Stimulated activated CD4-positive, alpha-beta T cell treated with anti-CD3 and anti-CD28 coated beads, Interleukin-2, amount 100 ng/mL, for 48 hours (primary cell): ENCODE results near the gene NGF.

ENCODE experiments used
- DNase-seq, 2 donors: peaks; one replicate each; pipeline ENCODE4 v3.0.0-alpha.2; 2020

Gene NGF

DNA sequence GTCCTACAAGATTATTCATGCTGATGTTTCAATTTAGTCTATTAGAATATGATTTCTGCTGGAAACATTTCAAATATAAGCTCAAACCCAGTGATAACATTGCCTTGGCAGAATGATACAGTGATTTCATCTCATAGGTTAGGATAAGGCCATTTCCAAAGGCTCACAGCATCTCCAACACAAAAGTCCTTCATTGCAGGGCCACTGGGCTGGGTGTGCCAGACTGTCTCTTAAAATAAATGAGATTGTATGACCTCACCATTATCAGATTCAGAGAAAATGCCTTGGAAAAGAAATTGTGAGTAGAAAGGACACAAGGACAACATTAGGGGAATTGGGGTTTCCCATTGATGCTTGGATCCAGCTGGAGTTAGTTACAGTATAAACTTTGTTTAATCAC lies 30.4 kb downstream of the NGF start:
- no peak for DNase-seq

DNA sequence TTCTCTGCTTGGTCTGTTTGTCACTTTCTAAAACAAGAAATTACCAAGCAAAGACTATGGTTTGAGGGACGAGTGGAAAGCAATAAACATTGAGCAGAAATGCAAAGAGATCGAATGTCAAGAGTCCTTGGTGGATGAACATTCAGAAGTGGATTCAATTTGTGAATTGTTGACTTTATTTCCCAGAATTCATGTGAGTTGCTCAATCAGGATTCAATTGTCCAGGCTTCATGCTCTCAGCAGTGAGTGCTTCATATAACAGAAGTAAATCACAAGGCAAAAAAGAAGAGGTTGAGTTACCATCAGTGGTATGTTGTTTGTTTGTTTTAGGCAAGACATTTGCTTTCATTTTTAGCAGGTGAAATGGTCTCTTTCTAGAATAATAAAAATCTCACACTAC lies 31.9 kb downstream of the NGF start:
- no peak for DNase-seq

DNA sequence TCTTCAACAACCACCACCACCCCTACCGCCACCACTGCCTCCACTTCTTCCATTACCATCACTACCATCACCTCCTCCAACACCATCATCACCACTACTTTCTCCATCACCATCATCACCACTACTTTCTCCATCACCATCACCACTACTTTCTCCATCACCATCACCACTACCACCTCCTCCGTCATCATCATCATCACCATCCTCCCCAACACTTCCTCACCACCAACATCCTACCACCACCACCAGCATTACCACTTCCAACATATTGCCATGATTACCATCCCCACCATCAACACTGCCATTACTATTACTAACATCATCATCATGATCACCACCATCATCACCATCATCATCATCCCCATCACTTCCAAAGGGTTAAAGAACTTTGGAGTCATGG lies 34.7 kb downstream of the NGF start:
- no peak for DNase-seq

DNA sequence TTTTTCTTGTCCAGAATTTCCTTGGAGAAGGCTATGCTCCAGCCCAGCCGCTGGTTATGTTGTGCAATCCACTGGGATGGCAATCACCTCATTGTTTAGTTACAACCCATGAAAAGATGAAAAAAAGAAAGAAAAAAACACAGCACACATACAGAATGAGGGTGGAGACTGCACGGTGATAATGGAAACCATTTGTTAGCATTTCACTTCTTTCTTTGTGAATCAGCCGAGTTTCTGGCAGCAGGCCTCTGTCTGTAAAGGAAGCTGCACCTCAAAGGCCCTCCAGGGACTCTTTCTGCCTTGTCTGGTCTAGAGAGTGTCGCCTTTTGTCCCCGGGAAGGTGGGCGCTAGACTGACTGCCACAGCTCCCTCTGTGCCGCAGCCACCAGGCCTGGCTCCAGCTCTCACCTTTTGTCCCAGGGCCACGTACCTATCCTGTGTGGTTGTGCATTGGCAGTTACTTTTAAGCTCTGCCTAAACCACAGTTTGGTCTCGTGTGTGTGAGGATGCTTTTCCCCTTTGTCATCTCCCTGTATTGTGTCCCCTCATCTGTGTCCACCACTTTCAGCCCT lies 35.6 kb downstream of the NGF start:
- no peak for DNase-seq

DNA sequence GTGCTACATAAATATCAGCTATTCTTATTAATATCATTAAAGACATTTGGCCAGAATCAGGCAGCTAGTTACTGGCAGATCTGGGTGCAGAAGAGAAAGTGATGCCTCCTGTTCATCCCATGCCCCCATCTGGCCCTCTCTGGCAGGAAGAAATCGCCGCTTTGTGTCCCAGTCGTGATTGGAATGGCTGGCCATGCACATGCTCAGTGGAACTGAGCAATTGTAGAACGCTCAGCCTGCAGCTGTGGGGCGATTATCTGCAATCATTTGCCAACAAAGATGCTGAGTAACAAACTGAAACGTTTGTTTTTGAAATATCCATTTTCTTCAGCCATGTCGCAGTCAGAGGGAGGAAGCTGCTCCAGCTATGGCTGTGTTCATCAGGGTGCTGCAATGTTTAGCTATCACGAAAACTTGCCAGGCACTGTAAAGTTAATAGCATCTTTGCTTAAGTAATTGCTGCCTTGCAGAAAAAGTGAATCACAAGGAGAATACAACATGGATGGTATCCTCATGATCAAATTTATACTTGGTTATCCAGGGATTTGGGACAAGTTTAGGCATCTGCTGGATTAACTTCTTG lies 36.5 kb downstream of the NGF start:
- DNase-seq = no peak

DNA sequence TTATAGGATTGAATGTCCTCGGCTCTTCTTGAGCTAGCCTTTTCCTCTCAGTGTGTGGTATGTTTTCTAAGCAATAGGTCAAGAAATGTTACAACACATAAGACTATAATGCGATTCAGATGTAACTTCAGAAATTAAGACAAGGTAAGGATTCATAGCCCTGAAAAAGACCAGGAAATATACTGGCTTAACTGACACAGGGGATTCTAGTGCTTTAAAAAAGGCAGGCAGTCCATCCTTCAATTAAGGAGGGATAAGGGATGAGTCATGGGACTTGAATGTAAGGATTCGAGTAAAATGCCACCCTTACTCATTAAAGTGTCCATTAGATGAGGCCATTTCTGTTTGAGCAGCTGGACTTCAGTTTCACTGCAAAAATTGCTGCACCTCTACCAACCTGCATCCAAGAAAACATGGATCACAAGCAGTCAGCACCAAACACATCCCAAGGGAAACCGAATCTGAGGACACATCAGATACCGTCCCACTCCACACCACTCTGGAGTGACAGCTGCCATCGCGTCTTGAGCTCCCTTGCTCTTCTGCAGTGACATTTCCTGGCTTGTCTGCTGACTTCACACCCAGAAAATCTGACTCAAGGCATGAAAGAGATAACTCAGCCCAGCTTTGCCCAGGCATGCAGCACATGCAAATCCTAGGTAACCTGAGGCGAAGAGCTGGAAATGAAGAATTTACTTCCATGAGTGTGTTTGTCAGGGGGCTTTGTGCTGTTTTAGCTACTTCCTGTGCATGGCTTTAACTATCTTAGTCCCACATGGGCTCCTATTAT lies 37.8 kb downstream of the NGF start:
- no peak for DNase-seq

DNA sequence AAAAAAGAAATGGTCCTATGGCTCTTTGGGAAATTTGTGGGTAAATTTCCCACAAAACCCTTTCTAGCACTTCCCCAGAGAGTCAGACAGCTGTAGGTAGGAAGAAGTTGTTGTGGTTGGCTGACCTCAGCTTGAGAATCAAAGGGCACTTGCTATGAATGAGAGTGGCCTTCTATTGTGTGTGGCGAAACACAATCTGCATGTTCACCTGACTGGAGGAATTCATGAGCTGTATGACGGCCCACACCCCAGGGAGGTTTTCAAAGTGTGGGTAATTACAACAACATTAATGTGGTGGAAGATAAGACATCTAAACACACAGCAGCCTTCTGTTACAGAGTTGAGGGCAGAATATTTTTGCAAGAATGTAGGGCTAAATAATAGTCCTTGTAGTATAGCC lies 38.8 kb downstream of the NGF start:
- DNase-seq = no peak

DNA sequence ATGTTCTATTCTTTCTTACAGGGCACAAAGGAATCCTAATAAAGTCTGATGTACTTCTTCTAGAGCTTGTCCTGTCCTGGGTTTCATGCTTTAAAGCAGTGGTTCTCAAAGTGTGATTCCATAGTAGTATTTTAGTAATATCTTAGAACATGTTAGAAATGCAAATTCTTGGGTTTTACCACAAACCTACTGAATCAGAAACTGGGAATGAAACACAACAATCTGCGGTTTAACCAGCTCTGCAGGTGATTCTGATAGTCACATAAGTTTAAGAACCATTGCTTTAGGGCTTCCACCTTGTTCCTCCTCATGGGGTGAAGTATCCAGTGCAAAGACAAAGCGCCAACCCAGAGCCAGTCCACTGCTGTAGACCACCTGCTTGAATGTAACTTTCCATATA lies 41.1 kb downstream of the NGF start:
- no peak for DNase-seq

DNA sequence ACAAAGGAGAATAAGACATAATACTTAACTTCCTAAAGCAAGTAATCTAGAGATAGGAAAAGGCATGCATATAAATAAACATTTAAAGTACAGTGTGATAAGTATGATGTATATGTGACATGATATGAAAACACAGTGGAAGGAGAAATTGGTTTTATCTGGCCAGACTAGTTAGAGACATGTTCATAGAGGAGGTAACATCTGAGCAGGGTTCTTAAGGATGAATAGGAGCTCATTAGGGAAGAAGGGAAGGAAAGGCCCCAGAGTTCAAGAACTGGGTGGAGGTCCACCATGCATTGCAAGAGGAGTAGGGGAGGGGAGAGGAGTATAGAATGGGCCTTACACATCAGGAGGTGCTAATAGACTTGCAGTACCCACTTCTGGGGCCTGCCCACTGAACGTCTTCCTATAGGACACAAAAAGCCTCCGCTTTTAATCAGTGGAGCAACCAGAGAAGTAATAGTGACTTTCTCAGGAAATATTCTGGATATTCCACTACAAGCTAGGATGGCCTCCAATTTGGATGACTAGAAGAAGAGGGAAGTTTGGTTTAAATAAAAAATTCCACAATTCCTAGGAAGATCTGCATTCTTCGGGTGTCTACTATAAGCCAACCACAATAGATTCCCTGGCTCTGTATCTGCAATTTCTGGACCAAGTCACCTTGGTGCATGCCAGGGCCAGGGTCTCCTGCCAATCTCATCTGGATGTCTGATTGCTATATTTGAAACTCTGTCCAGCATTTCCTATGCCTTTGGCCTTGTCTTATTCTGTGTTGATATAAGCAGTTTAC lies 41.9 kb downstream of the NGF start:
- DNase-seq = no peak

DNA sequence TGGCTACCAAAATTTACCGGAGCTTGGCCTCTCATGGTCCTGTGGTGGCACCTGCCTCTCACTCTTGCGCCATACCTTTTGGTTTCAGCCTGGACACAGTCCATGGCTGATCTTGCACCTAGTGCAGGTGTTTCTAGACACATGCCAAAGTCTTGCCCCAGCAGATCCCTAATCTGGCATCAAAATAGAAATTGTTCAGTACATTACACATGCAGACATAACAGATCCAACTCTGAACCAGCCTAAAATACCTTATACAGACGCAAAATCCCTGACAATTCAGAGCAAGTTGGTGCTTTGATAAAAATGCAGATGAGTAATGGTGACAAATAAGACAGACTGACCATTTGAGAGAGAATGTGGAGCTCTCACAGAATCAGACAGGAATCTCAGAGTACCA lies 44.1 kb downstream of the NGF start:
- no peak for DNase-seq

DNA sequence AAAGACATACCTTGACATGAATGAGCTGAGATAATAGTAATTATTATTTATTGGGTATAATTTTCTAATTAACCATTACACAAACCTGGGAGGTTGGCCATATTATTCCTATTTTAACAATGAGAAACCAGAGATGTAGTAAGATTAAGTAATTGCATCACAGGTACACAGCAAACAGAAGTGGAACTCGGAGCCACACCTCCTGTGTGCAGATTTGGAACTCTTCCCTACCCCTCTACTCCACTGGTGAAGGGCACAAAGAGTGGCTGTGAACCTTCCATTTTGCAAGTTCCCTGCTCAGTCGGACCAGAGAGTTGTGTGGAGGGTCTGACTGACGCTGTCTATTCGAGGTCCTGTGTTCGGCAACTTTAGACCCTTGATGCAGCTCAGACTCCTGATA lies 45.0 kb downstream of the NGF start:
- no peak for DNase-seq

DNA sequence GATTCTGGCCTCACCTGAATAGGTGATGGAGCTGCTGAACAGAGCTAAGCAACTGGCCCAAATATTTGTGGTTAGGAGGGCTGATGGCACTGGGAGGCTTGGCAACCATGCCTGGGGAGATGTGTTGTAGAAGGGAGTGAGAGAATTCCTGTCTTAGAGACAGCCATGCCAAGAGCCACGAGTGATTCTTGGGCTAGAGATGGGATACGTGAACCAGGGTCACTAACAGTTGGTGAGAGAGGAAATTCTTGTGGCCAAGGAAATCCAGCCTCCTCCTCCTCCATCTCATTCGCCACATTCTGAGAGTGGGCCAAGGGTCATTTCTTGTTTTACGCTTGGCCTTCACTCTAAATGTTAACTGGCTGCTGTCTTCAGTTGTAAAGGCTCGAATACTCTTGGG lies 46.3 kb downstream of the NGF start:
- DNase-seq = no peak

DNA sequence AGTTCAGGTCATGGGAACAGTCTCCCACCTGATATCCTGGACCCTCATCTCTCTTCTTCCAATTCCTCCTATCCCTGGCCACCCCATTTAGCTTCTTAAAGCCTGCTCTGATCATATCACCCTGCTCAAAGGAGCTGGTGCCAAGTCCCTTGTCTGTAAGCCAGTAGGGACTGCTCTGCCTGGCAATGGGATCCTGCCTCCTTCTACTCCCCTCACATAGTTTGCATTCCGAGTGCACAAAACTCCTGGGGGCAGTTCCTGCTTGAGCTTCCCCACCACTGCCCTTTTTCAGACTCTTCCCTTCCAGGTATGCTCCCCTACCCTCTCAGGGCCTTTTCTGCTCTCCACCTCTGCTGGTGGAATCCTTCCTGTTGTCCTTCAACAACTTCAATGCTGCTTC lies 48.1 kb downstream of the NGF start:
- no peak for DNase-seq

DNA sequence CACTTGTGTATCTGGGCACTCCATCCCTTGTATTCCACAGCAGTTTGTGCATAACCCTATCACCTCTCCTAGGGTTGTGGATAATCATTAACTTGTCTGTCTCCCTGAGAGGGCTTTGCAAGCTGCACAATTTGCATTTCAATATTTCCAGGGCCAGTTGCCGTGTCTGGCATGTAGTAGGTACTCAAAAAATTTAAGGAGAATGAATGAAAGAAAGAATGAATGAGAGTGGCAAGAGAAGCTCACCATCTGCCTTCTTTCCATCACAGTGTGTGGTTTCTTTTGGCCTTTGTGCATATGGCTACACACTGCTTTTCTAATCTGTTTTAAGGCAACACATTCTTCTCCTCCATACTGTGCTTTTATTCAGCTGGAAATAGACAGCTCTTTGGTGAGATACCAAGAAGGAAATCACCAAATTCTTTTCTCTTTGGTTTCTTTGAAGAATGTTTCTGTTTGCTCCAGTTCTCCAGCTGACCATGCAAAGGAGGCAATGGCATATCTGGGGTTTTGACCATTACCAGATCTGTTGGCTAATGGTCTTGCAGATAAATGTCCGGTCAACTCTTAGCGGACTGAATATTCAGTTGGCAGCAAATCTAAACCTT lies 49.4 kb downstream of the NGF start:
- DNase-seq = no peak

DNA sequence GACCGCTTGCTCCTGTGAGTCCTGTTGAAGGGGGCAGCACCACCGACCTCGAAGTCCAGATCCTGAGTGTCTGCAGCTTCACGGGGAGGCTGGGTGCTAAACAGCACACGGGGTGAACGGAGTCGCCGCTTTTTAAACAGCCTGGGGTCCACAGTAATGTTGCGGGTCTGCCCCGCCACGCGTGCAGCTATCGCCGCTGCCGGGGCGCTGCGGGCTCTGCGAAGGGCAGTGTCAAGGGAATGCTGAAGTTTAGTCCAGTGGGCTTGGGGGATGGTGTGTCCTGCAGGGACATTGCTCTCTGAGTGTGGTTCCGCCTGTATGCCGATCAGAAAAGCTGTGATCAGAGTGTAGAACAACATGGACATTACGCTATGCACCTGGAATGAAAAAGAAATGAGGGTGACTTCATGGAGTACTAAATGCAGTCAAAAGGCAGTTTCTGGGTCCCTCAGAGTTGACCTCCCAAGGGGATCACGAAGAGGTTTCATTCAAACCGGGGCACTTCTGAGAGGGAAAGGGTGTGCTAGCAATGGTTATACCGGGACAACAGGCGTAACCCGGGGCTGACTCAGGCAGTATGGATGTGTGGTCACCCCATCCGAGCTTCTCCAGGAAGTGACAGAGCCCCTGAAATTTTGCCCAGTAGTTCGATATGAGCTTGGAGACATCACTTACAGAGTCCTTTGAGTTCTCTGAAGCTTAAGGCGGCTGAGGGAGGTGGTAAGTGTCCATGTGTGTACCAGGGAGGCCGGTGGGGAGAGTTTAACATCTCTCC lies 51.4 kb downstream of the NGF start:
- no peak for DNase-seq

DNA sequence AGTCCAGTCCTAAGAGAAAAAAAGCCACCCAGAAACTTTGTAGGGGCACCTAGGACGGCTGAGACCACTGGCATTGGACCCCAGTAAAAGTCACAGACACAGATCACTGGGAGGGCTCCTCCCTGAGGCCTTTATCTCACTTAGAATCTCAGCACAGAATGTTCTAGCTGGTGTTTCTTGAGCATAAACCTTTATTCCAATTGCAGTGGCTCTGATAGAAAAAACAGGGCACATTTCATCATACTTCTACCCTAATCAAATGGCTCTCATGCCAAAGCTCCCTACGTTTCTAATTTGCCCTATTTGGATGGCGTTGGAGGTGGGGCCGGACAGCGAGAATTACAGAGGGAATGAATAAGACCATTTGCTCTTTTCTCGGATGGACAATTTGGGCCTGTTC lies 53.8 kb downstream of the NGF start:
- DNase-seq = no peak

DNA sequence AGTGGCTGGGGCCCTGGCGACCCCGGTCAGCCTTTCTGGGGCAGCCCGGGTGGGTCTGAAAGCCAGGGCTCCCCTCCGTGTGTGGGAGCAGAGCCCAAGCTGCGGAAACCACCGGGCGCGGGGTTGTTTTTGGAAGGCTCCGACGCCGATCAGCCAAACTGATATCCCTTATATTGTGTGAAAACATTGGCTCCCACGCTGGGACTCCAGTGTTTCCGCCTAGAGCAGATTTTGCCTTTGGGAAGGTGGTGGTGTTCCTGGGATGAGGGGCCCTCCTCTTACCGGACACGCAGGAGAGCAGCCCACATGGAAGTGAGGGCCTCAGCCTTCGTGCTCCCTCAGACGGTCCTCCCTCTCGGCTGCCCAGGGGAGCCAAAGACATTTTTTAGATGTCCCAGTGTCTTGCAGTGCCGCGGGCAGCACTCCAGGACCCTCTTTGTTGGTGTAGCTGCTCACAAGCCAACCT lies 54.3 kb downstream of the NGF start:
- DNase-seq = no peak

DNA sequence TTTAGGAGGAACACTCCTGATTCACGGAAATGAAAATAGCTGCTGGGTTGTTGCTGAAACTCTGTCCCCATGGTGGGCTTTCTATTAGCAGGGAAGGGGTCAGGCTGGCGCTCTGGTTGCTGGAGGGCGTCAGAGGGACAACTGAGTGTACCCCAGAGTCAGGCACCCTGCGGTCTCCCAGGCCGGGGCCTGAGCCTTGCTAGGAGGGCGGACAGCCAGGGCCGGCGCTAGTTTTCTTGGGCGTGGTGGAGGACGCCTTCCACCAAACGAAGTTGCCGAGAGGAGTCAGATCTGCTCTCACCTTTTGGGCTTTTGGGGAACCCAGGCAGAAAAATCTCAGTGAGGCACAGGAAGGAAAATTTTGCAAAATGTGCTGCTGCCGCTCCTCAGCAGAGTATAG lies 54.8 kb downstream of the NGF start:
- no peak for DNase-seq

DNA sequence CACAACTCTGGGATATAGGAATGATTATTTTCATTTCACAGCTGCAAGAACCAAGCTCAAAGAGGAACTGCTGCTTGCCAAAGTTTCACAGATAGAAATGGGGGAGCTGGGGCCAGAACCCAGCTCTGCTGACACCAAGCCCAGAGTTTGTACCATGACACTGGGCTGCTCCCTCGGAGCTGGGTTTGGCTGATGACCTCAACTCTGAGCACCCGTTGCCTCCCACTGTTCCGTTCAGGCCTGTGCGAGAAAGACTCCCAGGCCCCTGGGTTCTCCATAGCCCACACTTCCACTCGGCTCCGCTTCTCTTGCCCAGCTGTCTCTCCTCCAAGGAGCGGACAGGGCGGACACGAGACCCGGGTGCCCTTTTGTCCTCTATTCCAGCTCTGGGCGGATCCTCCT lies 55.2 kb downstream of the NGF start:
- no peak for DNase-seq

DNA sequence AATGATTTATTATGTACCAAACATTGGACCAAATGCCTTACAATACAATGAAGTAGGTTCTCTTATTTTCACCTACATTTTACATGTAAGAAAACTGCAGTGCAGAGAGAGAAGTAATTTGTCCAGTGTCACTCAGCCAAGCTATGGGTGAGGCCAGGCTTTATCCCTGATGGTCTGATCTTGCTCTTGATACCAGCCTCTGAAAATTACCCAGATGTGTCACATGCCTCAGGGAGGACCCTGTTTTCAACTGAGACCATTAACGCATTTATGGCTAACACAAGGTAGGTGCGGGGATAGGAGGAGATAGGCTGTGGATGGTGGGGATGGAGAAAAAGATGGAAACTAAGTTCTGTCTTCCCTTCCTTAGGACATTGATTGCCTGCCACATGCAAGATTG lies 56.9 kb downstream of the NGF start:
- no peak for DNase-seq

DNA sequence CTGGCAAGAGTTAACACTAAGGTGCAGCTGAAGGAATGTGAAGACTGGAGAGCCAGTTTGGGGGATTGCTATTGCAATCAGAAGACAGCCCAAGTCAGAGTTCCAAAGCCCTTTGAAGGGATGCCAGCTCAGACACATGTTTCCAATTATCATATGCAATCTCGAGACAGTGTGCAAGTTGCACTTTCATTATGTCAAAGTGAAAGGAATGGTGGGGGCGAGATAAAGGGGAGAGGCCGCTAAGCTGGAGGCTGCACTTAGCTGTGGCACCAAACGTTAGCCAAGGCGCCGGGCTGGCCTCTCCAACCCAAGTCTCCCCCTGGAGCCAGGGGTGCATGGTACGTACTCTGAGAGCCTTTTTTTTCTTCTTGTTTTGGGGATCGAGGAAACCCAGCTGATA lies 58.0 kb downstream of the NGF start:
- DNase-seq = no peak

DNA sequence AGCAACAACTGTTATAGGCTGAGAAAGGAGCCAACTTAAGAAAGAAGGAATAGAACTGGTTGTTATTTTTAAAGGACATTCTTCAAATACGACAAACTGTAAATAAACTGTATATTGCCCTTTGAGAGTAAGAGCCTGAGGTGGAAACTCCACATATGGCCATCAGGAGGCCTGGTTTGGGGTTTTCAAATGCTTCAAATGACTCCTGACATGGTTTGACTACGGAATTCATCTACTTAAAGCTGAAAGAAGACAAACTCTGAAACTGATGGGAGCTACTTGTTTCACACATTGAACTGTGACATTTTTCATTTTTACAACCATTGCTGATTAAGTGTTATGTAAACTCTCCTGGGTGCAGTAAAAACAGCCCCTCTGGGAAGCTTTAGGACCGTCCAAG lies 59.8 kb downstream of the NGF start:
- DNase-seq = no peak

DNA sequence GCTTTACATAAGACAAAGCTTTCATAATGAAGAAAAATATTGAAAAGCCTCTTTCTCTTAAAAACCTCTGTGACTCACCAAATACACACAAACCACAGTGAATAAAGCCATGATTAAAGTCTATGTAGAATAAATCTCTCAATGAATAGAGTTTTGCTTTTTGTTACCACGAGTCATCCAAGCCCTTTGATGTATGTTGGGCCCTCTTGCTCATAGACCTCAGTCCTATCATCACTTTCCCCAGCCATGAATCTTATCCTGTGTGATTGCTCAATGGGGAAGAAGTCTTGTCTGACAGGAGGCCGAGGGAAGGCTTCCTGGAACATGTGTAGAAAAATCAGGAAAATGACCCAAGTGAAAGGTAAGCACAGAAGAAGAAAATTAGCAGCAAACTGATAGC lies 60.8 kb downstream of the NGF start:
- no peak for DNase-seq
